Activated CD4-positive, alpha-beta T cell treated with anti-CD3 and anti-CD28 coated beads, Interleukin-2, amount 50 U/mL, for 24 hours (primary cell): Measurements from ENCODE around the gene ATP5MK.
"Not testable (repeated sequence)": the region's sequence is repeated elsewhere in the genome, so short reads cannot be mapped to it uniquely, and the experiment has no call there.

Source experiments
- DNase-seq, 2 donors: peaks; one replicate each; pipeline ENCODE4 v3.0.0-alpha.2; 2020; ENCODE audit warnings: low read depth in 1 of 2, low spot score in 1 of 2

ATP5MK gene

GRCh38 chr10:103397191-103397825, 1.0 kb upstream of the ATP5MK start:
- DNase-seq = no peak

- DNase-seq = no peak
Measured at GRCh38 chr10:103396789-103397087, 463 bp upstream of the ATP5MK start.

GRCh38 chr10:103395754-103396066, 565 bp downstream of the ATP5MK start:
- no peak for DNase-seq

GRCh38 chr10:103394180-103394579, 2.1 kb downstream of the ATP5MK start:
- DNase-seq = no peak

- DNase-seq = no peak
Measured at GRCh38 chr10:103382769-103383168, 13.5 kb downstream of the ATP5MK start.

GRCh38 chr10:103374263-103374662, 22.0 kb downstream of the ATP5MK start:
- no peak for DNase-seq

GRCh38 chr10:103373544-103373943, 22.7 kb downstream of the ATP5MK start:
- DNase-seq = no peak

- peak; percentile 68 to 91 for DNase-seq
Measured at GRCh38 chr10:103367782-103368518, 28.3 kb downstream of the ATP5MK start, which contains the start of gene TAF5. Gene TAF5, plus strand, starts transcription at chr10:103367976. Its CDS starts 14 bp downstream, at chr10:103367990.

- no peak for DNase-seq
Measured at GRCh38 chr10:103367379-103367781, 28.9 kb downstream of the ATP5MK start.

GRCh38 chr10:103360791-103361190, 35.5 kb downstream of the ATP5MK start:
- not testable (repeated sequence) for DNase-seq

- not testable (repeated sequence) for DNase-seq
Measured at GRCh38 chr10:103359493-103359892, 36.8 kb downstream of the ATP5MK start.

- no peak for DNase-seq
Measured at GRCh38 chr10:103355906-103356599, 40.2 kb downstream of the ATP5MK start.

- not testable (repeated sequence) for DNase-seq
Measured at GRCh38 chr10:103354567-103354966, 41.7 kb downstream of the ATP5MK start.

GRCh38 chr10:103353281-103353680, 43.0 kb downstream of the ATP5MK start:
- no peak for DNase-seq

- peak; percentile 60 to 67 for DNase-seq
Measured at GRCh38 chr10:103350517-103351260, 45.6 kb downstream of the ATP5MK start, which contains the start of gene PCGF6. Gene PCGF6, minus strand, starts transcription at chr10:103351140. Its CDS starts 74 bp downstream, at chr10:103351066.

- DNase-seq = no peak
Measured at GRCh38 chr10:103350175-103350516, 46.1 kb downstream of the ATP5MK start.
